ENCODE results near the gene DLG2. TPM values are rescaled to one million over a fixed set of nuclear protein-coding genes. Genes with fewer than 3 reads are reported as not detected.

DLG2 gene
- total RNA-seq, 4 donors from 2014 or later: 2.9 to 30.2 (median 22.6) TPM

DNA sequence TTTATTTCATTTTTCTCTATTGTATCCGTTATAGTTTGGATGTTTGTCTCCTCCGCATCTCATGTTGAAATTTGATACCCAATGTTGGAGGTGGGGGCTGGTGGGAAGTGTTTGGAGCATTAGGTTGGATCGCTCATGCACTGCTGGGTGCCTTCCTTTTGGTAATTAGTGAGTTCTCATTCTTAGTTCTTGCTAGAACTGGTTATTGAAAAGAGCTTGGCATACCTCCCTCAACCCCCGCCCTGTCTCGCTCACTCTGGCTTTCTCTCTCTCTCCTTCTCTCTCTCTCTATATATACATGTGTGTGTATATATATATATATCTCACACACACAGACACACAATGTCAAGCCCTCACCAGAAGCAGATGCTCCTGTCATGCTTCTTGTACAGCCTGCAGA is 978.7 kb downstream of the DLG2 start:
- intact Hi-C loops (cut with DNase I; ENCODE audit: low total_unique reads): no loop called here
- TF ChIP-seq POLR2A (IDR thresholded peaks at IDR 0.05): no peak
- TF ChIP-seq, protein P1, sequence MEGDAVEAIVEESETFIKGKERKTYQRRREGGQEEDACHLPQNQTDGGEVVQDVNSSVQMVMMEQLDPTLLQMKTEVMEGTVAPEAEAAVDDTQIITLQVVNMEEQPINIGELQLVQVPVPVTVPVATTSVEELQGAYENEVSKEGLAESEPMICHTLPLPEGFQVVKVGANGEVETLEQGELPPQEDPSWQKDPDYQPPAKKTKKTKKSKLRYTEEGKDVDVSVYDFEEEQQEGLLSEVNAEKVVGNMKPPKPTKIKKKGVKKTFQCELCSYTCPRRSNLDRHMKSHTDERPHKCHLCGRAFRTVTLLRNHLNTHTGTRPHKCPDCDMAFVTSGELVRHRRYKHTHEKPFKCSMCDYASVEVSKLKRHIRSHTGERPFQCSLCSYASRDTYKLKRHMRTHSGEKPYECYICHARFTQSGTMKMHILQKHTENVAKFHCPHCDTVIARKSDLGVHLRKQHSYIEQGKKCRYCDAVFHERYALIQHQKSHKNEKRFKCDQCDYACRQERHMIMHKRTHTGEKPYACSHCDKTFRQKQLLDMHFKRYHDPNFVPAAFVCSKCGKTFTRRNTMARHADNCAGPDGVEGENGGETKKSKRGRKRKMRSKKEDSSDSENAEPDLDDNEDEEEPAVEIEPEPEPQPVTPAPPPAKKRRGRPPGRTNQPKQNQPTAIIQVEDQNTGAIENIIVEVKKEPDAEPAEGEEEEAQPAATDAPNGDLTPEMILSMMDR (IDR thresholded peaks at IDR 0.05): no peak

DNA sequence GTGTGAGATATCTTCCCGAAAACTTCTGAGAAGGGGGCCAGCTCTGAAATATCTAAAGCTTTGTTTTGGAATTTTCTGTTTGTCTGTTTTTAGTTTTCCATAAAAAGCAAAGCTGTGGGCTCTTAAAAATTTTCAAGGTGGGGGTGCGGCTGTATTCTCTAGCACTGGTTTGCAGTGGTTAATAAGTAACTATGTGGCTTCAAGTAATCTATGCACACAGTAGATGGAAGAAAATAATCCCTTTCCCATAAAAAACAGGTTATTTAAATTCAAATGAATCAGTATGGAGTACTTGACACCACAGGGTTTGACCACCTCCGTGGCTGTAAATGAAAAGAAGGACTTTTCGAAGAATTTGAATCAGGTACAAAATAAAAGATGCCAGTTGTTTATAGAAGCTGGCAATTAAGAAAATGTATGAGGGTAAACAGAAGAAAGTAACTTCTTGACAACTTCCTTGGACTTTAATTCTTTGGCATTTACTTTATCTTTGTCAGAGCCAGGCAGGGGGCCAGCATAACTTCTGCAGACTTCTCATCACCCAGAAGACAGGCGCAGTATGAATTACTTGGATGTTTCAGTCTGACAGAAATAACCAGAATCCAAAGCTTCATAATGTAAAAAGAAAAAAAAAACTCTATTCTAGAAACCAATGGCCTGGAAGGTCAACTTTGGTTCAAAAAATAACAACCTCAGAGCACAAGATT is 981.0 kb downstream of the DLG2 start:
- Histone ChIP-seq H3K27ac (no peak overlapping the region), H3K9me3 (no peaks in the 10 kb centered on the region), H3K4me1 (no peaks in the 10 kb centered on the region), H3K36me3 (no peaks in the 10 kb centered on the region), H3K27me3 (no peaks in the 10 kb centered on the region), H3K4me3 (no peak overlapping the region)
- intact Hi-C loops (cut with DNase I; ENCODE audit: low total_unique reads): no loop called here
- TF ChIP-seq POLR2A (IDR thresholded peaks at IDR 0.05): no peak
- DNase-seq: no peak

More for the DNA sequence above, 978.7 kb downstream of the DLG2 start:
- H3K4me1 ChIP-seq: no peaks in the 10 kb centered on the region
- no peaks in the 10 kb centered on the region for H3K9me3 ChIP-seq
- DNase-seq: no peak
- no peaks in the 10 kb centered on the region for H3K27me3 ChIP-seq
- H3K4me3 ChIP-seq: no peak overlapping the region
- no peak overlapping the region for H3K27ac ChIP-seq
- H3K36me3 ChIP-seq: no peaks in the 10 kb centered on the region

DNA sequence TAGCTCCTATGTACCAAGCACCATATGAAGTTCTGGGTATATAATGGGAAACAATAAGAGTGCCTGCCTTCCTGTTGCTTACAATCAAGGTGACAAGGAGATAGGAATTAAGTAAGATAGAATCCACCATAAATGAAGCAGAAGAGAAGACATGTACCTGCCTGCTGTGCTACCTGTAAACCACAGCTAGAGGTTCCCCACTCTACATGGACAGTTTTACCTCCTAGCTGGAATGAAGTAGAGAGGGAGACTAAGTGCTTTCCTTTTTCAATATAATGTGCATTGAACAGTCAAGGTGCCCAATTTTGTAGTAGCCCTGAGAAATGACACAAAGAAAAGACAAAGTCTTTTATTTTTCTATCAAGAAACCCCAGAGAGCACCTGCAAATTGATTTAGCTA is 984.6 kb downstream of the DLG2 start:
- no peaks in the 10 kb centered on the region for H3K36me3 ChIP-seq
- H3K9me3 ChIP-seq: no peaks in the 10 kb centered on the region
- no peaks in the 10 kb centered on the region for H3K4me1 ChIP-seq
- no peak overlapping the region for H3K4me3 ChIP-seq
- H3K27me3 ChIP-seq: no peaks in the 10 kb centered on the region
- no peak overlapping the region for H3K27ac ChIP-seq
- intact Hi-C loops (cut with DNase I; ENCODE audit: low total_unique reads): no loop called here
- no peak for DNase-seq
- TF ChIP-seq POLR2A (IDR thresholded peaks at IDR 0.05): no peak
- TF ChIP-seq, protein P1 (IDR thresholded peaks at IDR 0.05): no peak

DNA sequence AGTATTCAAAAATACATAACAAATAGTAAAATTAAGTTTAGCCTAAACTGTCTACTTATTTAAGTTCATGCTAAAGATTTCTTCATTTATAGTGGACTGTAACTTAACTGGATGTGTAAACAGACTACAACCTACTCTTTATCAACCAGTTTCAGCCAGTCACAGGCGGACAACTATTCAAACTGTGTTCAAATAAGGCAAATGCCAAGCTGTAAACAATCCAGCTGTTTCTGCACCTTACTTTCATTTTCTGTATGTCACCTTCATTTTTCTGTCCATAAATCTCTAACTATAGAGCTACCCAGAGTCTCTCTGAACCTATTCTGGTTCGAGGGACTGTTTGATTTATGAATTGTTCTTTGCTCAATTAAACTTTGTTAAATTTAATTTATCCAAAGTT is 992.8 kb downstream of the DLG2 start:
- no peak for DNase-seq
- H3K4me3 ChIP-seq: no peak overlapping the region
- no peaks in the 10 kb centered on the region for H3K36me3 ChIP-seq
- intact Hi-C loops (cut with DNase I; ENCODE audit: low total_unique reads): no loop called here
- H3K27me3 ChIP-seq: no peaks in the 10 kb centered on the region
- H3K4me1 ChIP-seq: no peaks in the 10 kb centered on the region
- H3K9me3 ChIP-seq: no peaks in the 10 kb centered on the region
- H3K27ac ChIP-seq: no peak overlapping the region
- no peak for TF ChIP-seq POLR2A (IDR thresholded peaks at IDR 0.05)
- TF ChIP-seq, protein P1 (IDR thresholded peaks at IDR 0.05): no peak

DNA sequence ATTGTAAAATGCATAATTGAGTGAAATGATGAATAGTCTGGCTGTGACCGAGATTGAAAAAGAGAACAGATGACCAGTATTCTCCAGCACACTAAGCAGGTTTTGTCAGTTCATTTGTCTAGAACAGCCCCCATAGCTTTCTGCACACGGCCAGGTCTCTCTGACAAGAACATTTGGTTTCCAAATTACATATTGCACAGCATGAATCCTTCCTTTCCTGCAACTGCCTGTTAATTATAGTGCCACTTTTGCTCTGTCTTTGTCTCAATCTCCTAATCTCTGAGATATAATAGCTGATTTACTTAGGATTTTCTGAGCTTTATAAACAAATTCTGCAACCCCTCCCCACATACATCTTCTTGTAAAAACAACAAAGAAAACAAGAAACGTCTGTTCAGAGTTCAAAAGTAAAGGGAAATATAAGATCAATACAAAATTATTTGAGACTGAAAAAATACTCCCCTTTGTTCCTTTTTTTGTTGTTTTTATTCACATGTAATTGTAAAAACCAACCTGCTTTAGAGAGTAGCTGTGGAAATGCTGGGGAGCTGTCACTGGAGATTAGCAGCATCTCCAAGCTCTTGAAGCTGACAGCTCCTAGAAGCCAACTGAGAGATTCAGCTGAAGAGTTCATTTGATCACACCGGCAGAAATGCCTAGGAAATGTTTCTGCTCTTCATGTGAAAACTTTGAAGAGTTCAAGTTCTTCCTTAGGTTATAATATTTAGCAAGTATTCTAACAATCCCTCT is 998.1 kb downstream of the DLG2 start:
- TF ChIP-seq, protein P1 (IDR thresholded peaks at IDR 0.05): no peak
- TF ChIP-seq POLR2A (IDR thresholded peaks at IDR 0.05): no peak
- H3K27ac ChIP-seq: no peak overlapping the region
- H3K4me1 ChIP-seq: no peaks in the 10 kb centered on the region
- no peak overlapping the region for H3K4me3 ChIP-seq
- H3K27me3 ChIP-seq: no peaks in the 10 kb centered on the region
- no peaks in the 10 kb centered on the region for H3K9me3 ChIP-seq
- intact Hi-C loops (cut with DNase I; ENCODE audit: low total_unique reads): no loop called here
- no peak for DNase-seq
- no peaks in the 10 kb centered on the region for H3K36me3 ChIP-seq

All from uterus (tissue), 4 donors.